ENCODE results near the gene RAD51.

The RAD51 gene

DNA sequence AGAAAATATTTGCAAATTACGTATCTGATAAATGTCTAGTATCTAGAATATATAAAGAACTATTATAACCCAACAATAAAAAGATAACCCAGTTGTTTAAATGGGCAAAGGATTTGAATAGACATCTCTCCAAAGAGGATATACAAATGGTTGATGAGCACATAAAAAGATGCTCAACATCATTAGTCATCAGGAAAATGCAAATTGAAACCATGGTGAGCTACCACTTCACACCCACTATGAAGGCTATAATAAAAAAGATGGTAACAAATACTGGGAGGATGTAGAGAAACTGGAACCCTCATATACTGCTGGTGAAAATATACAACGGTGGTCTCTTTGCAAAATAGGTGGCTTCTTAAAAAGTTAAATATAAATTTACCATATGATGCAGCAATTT is 28.0 kb downstream of the RAD51 start:
- DNase-seq = no peak

DNA sequence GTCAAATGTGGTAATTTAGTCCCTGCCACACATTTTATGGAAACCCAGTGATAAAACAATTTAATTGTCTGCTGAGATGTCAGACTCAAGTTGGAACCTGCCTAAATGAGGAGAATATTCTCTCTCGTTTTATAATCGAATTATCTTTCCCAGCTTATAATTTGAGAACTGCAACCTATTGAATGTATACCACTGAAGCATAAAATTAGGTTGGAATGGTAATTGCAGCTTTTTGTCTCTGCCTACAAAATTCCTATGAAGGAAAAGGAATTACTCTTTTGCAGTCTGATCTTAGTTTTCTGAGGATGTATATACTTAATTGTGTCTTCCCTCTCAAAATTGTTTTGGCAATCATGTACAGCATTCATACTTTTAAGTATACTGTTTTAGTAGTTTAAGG is 28.9 kb downstream of the RAD51 start:
- no peak for DNase-seq

DNA sequence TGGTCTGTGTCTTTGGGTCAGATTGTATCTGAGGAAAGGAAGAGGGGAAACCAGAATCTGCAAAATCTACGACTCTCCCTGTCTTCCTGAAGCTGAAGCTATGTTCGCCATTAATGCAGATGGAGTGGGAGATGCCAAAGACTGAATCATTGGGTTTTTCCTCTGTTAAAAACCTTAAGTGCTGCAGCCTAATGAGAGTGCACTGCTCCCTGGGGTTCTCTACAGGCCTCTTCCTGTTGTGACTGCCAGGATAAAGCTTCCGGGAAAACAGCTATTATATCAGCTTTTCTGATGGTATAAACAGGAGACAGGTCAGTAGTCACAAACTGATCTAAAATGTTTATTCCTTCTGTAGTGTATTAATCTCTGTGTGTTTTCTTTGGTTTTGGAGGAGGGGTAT is 36.1 kb downstream of the RAD51 start:
- DNase-seq = peak; percentile 11

DNA sequence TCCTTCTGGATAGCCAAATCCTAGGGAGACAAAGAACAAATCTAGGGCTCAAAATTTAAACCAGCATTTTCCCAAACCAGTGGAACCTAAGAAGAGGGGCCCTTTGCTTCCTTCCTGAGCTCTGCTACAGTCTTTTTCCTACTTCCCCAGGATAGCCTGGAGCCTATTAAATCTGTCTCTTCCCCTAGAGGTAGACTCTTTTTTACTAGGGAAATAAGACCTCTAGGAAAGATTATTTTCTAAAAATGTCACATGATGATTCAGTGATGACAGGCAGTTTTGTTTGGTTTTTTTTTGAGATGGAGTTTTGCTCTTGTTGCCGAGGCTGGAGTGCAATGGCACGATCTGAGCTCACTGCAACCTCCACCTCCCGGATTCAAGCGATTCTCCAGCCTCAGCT is 41.6 kb downstream of the RAD51 start:
- no peak for DNase-seq

DNA sequence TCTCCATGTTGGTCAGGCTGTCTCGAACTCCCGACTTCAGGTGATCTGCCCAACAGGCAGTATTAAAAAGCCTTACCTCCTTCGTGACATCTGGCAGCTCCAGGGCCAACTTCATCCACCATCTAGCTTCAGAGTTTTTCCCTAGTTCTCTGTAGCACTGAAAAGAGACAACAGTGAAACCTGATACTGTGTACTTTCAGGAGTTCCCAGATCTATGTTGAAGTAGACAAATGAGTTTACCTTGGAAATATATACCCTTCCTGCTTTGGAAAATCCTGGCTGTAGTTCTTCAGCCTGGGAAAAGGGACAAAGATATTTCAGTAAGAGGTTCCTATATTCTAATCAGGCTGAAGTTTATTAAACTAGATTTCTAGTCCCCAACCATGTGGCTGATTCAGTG is 42.1 kb downstream of the RAD51 start:
- DNase-seq = no peak

DNA sequence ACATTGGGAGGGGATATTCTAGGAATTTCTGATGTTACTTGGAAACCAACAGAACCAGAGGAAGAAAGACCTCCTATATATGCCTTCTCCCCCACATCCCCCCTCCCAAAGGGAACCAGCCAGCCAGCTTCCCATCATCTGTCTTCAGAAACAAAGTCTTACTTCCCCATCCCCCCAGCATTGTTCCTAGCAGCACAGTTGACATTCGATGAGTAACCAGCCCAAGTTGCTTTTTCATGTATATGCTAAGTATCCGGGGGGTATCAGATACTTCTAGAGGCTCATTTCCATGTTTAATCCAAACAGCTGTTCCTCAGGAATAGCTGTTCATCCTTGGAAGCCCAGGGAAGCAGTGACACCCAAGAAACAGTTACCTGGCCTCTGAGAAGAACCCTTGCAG is 44.1 kb downstream of the RAD51 start:
- no peak for DNase-seq

DNA sequence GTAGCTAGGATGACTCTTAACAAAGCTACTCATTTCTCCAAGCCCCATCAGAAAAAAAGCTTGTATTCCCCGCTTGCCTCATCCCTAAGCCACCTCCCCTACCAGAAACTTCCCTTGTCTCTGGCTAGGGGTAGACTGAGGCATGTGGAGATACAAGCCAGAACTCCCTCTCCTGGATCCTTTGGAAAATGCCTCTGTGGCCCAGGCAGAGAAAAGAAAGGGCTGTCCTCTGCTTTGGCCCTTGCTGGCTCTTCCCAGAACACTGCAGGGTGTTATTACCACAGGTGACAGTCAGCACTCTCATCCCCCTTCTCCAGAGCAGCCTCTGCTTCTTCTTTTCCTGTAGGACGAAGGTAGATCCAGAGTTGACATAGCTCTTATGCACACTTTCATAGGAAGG is 44.9 kb downstream of the RAD51 start:
- no peak for DNase-seq

DNA sequence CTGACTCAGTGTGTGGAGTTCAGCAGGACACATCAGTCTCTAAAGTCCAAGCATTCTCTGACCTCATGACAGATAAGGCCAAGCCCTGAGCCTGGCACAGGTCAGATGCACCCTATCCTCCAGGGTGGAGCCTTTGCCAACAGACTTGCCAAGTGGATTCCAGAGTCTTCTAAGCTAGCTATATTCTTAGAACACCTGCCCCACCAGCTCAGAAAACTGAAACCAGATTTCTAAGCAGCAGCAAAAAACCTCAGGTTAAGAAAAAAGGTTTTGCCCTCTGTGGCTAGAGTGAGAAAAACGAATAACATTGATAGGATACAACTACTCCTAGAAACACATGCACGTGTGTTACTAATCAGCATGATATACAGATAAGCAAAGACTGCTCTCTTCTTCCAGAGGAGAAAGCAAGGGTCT is 48.5 kb downstream of the RAD51 start:
- DNase-seq = no peak

DNA sequence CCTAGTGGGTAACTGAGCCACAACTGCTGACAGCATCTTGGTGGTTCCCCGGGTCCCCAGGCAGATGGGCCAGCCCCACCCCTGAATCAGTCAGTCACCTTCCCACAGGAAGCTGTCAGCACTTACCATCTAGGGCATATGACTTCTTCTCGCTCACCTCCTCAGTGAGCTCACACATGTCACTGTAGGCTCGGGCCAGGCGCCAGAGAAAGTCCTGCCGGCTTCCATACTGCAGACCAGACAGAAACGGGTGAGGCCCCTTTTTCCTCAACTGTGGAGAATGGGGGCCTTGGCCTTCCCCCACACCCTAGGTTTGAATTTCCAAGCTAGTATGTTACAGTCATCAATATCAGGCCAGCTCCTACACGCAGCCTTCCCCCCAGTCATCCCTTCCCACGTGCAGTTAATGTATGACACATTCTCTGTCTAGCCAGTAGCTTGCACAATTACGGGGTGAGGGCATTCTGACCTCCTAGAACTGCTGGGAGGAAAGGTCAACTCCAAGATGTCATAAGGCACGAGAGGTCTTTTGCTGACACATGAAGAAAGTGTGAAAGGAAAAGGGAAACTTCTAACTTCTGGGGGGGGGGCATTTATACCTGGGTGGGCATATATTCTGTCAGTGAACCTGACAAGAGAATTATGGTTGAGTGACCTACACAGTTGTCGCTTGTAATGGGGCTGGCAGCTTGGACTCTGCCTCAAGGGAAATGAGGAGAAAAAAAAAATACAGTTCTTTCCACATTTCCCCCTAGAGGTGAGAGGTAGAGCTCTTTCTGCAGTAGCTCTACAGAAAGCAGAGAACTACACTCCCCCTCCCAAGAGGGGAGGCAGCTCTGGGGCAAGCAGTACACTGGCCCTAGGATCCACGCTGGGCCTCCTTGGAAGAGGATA is 49.2 kb downstream of the RAD51 start:
- no peak for DNase-seq

DNA sequence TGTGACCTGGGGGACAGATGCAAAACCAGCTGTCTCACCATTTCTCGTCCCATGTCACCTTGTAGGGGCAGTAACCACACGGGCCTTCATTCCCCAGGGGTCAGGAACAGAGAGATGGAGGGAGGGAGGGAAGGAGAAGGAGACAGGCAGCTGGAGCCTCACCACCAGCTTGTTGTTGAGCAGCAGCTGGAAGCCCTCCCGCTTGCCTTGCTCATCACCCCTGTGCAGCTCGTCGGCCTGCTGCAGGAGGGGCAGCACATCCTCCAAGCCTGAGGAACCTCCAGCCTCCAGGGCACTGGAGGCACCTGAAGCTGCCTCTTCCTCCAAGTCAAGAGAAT is 49.8 kb downstream of the RAD51 start:
- no peak for DNase-seq

DNA sequence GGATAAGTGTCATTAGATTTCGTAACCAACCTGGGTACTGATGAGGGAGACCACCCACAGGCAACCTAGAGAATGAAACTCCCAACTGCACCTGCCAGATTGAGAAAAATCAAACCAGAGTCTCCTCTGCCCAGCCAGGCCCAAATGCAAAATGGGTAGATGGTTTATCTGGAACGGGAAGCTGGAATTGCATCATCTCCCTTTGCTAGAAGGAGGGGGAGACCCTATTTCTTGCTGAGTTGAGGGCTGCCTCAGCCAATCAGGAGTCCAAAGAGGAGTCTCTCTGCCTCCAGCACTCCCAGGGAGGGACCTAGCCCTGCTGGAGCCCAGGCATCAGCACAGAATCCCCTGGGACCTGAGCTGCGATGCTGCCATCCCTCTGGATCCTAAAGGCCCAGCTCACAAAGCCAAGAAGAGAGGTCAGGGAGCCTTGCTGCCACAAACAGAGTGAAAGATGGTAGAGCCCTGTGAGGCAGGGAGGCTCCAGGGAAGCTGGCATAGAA is 52.0 kb downstream of the RAD51 start:
- no peak for DNase-seq

DNA sequence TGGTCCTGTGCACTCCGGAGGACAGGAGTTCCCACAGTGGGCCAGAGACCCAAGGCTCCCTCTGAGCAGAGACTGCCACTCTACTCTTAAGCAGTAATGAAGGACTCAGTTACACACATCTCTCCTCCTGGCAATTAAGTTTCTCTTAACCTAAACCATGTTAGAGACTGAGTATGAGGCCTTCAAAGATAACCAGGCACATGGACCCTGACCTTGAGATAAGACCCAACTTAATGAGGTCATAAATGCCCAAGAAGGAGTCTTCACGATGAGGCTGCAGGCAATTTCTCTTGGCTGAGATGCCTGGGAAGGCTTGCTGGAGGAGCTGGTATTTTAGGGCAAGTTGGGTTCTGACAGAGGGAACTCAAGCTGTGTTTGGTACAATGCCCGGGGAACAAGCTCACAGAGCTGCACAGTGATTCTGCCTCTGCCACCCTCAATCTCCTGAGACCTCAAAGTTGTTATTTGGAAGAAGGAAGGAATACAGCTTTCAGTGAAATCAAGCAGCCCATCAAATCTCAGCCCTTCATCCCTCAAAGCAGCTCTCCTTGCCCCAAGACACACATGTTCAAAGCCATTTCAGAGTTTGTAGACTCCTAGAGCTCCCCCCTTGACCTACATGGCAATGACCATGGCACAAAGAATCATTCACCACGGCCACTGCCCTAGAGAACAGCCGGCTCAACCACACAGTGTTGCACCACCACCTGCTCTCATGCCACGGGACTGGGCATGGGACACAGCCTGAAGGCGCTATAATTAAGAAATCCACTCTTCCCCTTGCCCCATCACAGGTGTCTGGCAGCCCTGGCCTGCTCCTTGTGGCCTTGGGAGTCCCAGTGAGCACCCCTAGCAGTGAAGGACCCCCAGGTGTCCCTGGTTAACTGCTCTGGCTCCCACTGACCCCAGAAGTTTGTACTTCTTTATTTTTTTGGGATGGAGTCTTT is 53.0 kb downstream of the RAD51 start:
- no peak for DNase-seq

DNA sequence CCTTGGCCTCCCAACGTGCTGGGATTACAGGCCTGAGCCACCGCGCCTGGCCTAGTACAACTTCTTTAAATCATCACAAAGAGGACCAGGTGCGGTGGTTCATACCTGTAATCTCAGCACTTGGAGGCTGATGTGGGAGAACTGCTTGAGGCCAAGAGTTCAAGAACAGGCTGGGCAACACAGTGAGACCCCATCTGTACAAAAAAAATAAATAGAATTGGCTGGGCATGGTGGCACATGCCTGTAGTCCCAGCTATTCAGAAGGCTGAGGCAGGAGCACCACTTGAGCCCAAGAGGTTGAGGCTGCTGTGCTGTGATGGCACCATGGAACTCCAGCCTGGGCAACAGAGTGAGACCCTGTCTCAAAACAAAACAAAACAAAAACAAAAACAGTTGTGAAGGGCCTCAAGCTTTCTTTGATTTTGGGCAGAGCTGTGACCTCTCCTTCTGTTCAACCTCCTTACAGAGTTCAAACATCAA is 54.2 kb downstream of the RAD51 start:
- DNase-seq = no peak

DNA sequence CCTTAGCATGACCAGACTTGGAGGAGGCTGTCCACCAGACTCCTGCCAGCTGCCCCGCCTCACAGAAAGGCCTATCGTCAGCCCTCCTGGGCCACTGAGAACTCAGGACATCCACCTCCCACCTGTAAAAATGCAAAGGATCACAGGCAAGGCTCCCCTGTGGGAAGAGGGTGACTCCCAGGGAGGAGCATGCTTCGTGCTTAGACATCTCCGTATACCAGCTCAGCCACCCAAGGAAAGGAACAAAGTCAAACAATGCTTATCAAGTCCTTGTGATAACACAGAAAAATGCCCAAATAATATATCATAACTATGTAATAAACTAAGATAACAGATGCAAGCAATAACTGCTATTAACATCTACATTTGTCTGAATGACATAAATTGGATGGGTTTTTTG is 55.9 kb downstream of the RAD51 start:
- DNase-seq = no peak

DNA sequence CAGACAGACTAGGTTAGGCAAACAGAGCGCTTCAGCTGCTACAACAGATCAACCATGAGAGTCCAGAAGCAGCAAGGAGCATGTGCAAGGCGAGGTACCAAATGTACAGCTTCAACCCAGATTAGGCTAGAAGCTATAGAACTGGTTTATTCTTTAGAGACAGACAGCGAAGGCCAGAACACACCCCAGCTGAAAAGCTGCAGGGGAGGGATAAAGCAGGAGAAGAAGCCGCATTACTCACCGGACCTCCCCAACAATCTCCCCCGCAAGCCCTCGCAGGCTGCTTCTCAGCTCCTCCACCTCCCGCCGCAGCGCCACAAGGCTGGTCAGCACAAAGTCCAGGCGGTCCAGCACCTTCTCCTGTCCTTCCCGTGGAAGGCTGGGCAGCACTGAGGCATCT is 56.8 kb downstream of the RAD51 start:
- no peak for DNase-seq

DNA sequence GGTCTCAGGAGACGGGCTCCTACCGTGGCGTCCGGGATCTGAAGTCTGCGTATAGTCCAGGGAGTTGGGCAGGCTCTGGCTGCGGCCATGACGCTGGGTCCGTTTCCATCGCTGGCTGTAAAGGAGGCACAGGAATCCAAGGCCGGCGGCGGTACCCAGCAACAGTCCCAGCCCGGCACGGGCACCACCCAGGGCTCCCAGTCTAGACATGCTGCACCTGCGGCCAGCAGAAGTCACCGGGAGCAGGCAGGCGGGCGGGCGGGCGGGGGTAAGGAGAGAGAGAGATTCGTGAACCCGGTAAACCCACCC is 59.6 kb downstream of the RAD51 start:
- DNase-seq = no peak

DNA sequence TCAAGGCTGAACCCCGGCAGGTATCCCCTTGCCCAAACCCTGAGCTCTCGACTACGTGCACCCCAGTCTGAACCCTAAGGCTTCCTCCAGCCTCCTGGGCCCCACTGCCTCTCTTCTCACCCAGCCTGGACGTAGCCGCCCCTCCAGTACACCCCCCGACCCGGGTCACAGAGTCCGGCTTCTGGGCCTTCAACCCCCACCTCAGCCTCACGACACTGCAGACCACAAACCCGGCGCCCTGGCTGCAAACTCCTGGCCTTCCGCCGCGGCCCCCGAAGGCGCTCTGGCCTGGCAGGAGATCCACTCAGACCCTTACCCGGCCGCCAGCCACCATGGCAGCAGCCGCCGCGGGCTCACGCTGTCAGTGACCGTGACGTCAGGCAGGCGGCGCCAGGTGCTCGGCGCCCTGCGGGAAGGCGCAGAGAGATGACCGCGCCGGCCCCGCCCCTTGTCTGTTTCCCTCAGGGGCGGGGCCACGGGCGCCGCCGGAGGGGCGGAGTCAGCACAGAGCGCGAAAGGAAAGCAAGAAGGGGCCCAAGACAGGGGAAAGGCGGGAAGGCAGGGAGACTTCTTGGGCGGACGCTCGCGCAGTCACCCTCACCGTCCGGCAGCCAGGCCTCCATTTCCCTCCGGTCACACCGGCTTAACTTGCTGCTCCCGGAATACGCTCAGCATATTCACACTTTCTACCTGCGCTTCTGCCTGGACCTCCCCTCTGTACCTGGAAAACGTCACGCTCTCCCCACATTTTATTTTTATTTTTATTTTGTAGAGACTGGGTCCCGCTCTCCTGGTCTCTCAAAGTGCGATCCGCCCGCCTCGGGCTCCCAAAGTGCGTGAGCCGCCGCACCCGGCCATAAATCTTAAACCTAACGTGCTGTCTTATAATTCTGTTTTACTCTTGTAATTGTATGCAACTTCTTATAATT is 60.2 kb downstream of the RAD51 start, which contains the start of gene RMDN3:
Gene RMDN3, minus strand, starts transcription at position 372 of the 929 bp plus-strand sequence. CDS start 471 bp downstream, outside the sequence.
- DNase-seq = peak; percentile 91

DNA sequence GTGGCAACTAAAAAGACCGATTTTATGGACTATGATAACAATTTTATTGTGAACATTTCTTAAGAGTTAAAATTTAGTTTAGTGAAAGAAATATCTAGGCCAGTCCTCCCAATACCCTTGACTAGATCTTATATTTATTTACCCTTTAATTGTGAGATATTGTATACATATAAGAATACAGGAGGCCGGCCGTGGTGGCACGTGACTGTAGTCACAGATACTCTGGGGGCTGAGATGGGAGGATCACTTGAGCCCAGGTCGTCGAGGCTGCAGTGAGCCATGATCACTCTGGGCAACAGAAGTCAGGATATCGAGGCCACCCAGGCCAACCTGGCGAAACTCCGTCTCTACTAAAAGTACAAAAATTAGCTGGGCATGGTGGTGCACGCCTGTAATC is 60.8 kb downstream of the RAD51 start:
- DNase-seq = no peak

DNA sequence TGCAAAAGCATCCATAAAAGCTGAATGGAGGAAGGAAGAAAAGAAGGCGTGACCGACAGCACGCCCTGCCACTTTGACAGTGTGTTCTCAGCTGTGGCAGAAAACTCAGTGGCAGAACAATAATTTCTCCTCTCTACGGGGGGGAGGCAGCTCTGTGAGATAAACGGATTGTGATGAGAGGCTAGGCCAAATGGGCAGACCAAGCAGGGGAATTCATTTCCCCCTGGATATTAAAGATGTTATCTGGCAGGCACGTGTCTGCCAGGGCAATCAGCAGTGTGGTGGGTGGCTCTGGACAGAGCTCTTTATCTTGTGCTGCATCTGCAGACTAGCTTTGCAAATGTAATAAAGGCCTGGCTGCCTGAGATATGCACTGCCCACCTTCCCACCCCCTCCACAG is 62.0 kb downstream of the RAD51 start:
- DNase-seq = peak; percentile 43

DNA sequence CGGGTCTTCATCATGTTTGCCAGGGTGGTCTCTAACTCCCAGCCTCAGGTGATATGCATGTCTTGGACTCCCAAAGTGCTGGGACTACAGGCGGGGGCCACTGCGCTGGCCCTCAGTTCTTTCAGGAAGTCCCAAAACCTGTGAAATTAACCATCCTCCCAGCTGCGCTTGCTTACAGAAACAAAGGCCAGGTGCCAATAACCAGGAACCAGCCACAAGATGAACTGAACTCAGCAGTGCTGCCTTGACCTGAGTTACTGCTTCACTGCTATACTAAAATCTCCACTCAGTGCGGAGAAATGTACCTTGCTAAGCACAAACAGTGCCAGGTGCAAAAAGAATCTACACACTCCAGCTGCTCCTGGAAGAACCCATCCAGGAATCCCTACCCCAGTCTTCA is 65.0 kb downstream of the RAD51 start:
- DNase-seq = no peak

DNA sequence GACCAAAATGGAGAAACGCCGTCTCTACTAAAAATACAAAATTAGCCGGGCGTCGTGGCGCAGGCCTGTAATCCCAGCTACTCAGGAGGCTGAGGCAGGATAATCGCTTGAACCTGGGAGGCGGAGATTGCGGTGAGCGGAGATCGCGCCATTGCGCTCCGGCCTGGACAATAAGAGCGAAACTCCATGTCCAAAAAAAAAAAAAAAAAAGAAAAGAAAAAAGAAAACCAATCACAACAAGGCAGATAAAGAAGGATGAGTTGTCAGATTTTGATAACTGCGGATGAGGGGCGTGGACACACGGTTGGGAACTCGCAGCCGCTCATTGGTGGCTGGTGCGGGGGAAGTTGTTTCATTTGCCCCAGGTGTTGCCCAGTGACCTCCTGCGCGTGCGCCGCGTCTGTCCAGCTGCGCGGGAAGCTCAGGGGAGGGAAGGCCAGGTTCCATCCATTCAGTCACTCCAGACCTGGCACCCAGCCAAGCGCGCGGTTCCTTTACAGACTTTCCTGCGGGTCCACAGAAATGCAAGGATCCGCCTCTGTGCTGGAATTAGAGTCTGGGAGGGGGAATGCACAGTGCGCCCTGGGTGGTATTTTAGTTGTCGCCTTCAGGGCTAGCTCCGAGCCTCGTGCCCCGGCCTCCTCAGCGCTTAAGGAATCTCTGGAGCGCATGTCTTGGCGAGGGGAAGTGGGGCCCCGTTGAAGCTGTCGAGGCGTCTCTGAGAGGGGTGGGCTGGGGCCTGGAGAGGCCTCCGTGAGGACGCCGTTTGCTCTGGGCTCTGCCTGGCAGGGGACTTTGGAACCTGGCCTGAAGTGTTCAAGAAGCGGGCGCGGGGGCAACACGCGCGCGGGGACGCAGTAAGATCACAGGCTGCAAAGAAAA is 68.2 kb downstream of the RAD51 start:
- DNase-seq = peak; percentile 89

Data from COR-L47 (cell line).